Esophagus squamous epithelium (tissue), 4 donors: Measurements from ENCODE around the gene PELI1.

Source experiments
- CTCF ChIP-seq, 6 experiments: fragments of 450-650 bp in 4 of 6; fragments of 200-600 bp in 2 of 6; sonication (generic) in 2 of 6; IDR thresholded peaks; one replicate each; pipeline ENCODE4 v1.5.1; 2016 to 2019; ENCODE audit warnings: antibody characterized with exemption in 6 of 6, mild to moderate bottlenecking in 4 of 6, moderate library complexity in 4 of 6
- POLR2A ChIP-seq, 4 donors: fragments of 450-650 bp; IDR thresholded peaks; one replicate each; pipeline ENCODE4 v1.6.1; 2017; ENCODE audit warnings: antibody characterized with exemption in 4 of 4, mild to moderate bottlenecking in 4 of 4, moderate library complexity in 3 of 4

GRCh38 chr2:64112016-64112415, 32.2 kb downstream of the PELI1 start:
- TF ChIP-seq CTCF (IDR thresholded peaks at IDR 0.05) (no peak), POLR2A (IDR thresholded peaks at IDR 0.05) (no peak)
